ENCODE results near the gene STRN3. TPM values are rescaled to one million over a fixed set of nuclear protein-coding genes. Genes with fewer than 3 reads are reported as not detected.

STRN3 gene
- total RNA-seq, 1 experiment from 2014 or later, result 52.1 TPM

- no peak for DNase-seq
- WGBS (ENCODE audit: extremely low coverage, insufficient read length, low lambda C conversion rate), result no CpG with 5 or more reads among the region's 3 CpGs
- Histone ChIP-seq H3K18ac (ENCODE audit: insufficient read length, low read depth, low read length) (no peak overlapping the region), H3K79me2 (ENCODE audit: insufficient read depth, low read length) (peaks cover 23% of the 10 kb centered on the region; the same call in 1 of the 2 replicates), H2BK12ac (ENCODE audit: insufficient read length, low read depth, low read length) (no peak overlapping the region), H3T11ph (ENCODE audit: low read length) (no peak overlapping the region), H3K4me2 (ENCODE audit: insufficient read depth, insufficient read length, low read length) (no peak overlapping the region), H3K23me2 (ENCODE audit: insufficient read length, low read depth, low read length, poor library complexity, severe bottlenecking) (no peaks in the 10 kb centered on the region), H2BK20ac (ENCODE audit: low read depth, low read length, poor library complexity, severe bottlenecking) (no peak overlapping the region), H3K9ac (ENCODE audit: extremely low read depth, insufficient read length, low read length) (no peak overlapping the region), H3K9me3 (ENCODE audit: control insufficient read depth, low read depth, low read length) (no peaks in the 10 kb centered on the region), H3K56ac (ENCODE audit: insufficient read length, low read depth, low read length) (no peak overlapping the region), H2BK120ac (ENCODE audit: low read depth, low read length, poor library complexity, severe bottlenecking) (no peak overlapping the region), H3K27me3 (ENCODE audit: insufficient read depth, low read length) (no peaks in the 10 kb centered on the region), H3K23ac (ENCODE audit: insufficient read length, low read depth, low read length) (no peak overlapping the region), H4K8ac (replicated peaks; ENCODE audit: insufficient read length, low read depth, low read length) (no peak overlapping the region), H3K27ac (ENCODE audit: insufficient read length, low read depth, low read length) (no peak overlapping the region), H3K14ac (ENCODE audit: insufficient read depth, low read length) (no peak overlapping the region), H4K91ac (ENCODE audit: insufficient read length, low read depth, low read length) (no peak overlapping the region), H4K5ac (ENCODE audit: insufficient read length, low read depth, low read length) (no peak overlapping the region), H2AK5ac (ENCODE audit: insufficient read length, low read length) (no peak overlapping the region), H2BK15ac (ENCODE audit: low read depth, low read length) (no peak overlapping the region), H3K4me1 (ENCODE audit: insufficient read depth, low read length) (peaks cover 7% of the 10 kb centered on the region), H2AFZ (ENCODE audit: low read length) (no peak overlapping the region), H3K4ac (ENCODE audit: low read depth, low read length) (no peak overlapping the region), H3K79me1 (ENCODE audit: insufficient read depth, low read depth, low read length, poor library complexity, severe bottlenecking) (peaks cover 14% of the 10 kb centered on the region), H2BK5ac (ENCODE audit: insufficient read length, low read length) (no peak overlapping the region), H4K20me1 (ENCODE audit: control insufficient read depth, insufficient read depth, insufficient read length) (no peaks in the 10 kb centered on the region)
- H3K27me3 Mint-ChIP-seq (ENCODE audit: low read depth), result no peaks in the 10 kb centered on the region
- peaks cover 6 to 35% (median 25%) of the 10 kb centered on the region in 3 experiments; a peak in 6 of 7 replicates for H3K36me3 Mint-ChIP-seq (ENCODE audit: insufficient read depth in 1 of 3, low read depth in 3 of 3)
- no peak for TF ChIP-seq CTCF (conservative IDR thresholded peaks at IDR 0.05)
- peaks cover 8 to 12% of the 10 kb centered on the region in 2 experiments; a peak in 2 of 5 replicates for H3K9me3 Mint-ChIP-seq
- peaks cover 54 to 67% of the 10 kb centered on the region in 2 experiments for H3K4me1 Mint-ChIP-seq
- peak overlapping the region; percentile 20 to 85 (median 76); a peak in 5 of 7 replicates for H3K27ac Mint-ChIP-seq
- H3K4me3 Mint-ChIP-seq, result no peak overlapping the region
Observed at GRCh38 chr14:31000629-31001338, 25.4 kb downstream of the STRN3 start.

All from H9 (cell line).